SK-N-SH (cell line): Measurements from ENCODE around the gene MYO18B. TPM values are rescaled to one million over a fixed set of nuclear protein-coding genes. Genes with fewer than 3 reads are reported as not detected.

ENCODE experiments used
- CTCF ChIA-PET: fragments of 300-600, 350-600 bp; formaldehyde crosslinking; extraction: SDS; loops from one replicate; lab custom pipeline; 2021; lab: Yijun Ruan, JAX
- POLR2A ChIA-PET: fragments of 350-600 bp; sonication (Branson Sonifier 250); formaldehyde crosslinking; extraction: SDS; loops from one replicate; lab custom pipeline; 2020; ENCODE audit warnings: antibody characterized with exemption, inconsistent platforms; lab: Yijun Ruan, JAX
- DNase-seq: peaks from one replicate; pipeline ENCODE4 v3.0.0; 2012
- H2AFZ ChIP-seq: fragments of 200-600 bp; sonication (generic); 2 replicates; pipeline ENCODE4 v1.8.1; 2016; ENCODE audit warnings: antibody characterized with exemption, mild to moderate bottlenecking, low read depth
- H3F3A ChIP-seq: fragments of 200-600 bp; sonication (generic); replicated peaks from 2 replicates; pipeline ENCODE3; 2016; ENCODE audit warnings: antibody characterized with exemption, mild to moderate bottlenecking; ENCODE audit not compliant: insufficient read depth
- H3K27ac ChIP-seq, 2 experiments: fragments of 200-500 bp in 1 of 2; fragments of 200-600 bp in 1 of 2; sonication (Bioruptor generic) in 1 of 2; sonication (generic), shearing (Covaris generic) in 1 of 2; 2 replicates each; pipeline versions ENCODE4 v1.5.1 to v1.6.1; 2014 to 2016; ENCODE audit warnings: low read depth in 2 of 2, inconsistent platforms in 1 of 2, low read length in 1 of 2, mild to moderate bottlenecking in 1 of 2, mixed read lengths in 1 of 2
- H3K27me3 ChIP-seq: fragments of 200-600 bp; sonication (generic), shearing (Covaris generic); 2 replicates; pipeline ENCODE4 v1.6.1; 2016; ENCODE audit warnings: mixed run types; ENCODE audit not compliant: insufficient read depth
- H3K36me3 ChIP-seq, 2 experiments: fragments of 200-500 bp in 1 of 2; fragments of 200-600 bp in 1 of 2; sonication (Bioruptor generic) in 1 of 2; sonication (generic) in 1 of 2; replicated peaks in 1 of 2; 2 replicates each; pipeline versions ENCODE3 to v1.5.1; 2014 to 2016; ENCODE audit warnings: low read length in 1 of 2, mild to moderate bottlenecking in 1 of 2; ENCODE audit not compliant: insufficient read depth in 2 of 2, control insufficient read depth in 1 of 2
- H3K4me1 ChIP-seq, 2 experiments: fragments of 200-500 bp in 1 of 2; fragments of 200-600 bp in 1 of 2; sonication (Bioruptor generic) in 1 of 2; sonication (generic), shearing (Covaris generic) in 1 of 2; 2 replicates each; pipeline versions ENCODE4 v1.5.1 to v1.6.1; 2014 to 2016; ENCODE audit warnings: low read depth in 1 of 2, low read length in 1 of 2, mixed run types in 1 of 2; ENCODE audit not compliant: insufficient read depth in 2 of 2, control insufficient read depth in 1 of 2
- H3K4me2 ChIP-seq: fragments of 200-600 bp; sonication (generic), shearing (Covaris generic); 2 replicates; pipeline ENCODE4 v1.6.1; 2017; ENCODE audit warnings: mixed run types
- H3K4me3 ChIP-seq, 2 experiments: fragments of 200-500 bp in 1 of 2; fragments of 200-600 bp in 1 of 2; sonication (Bioruptor generic) in 1 of 2; sonication (generic), shearing (Covaris generic) in 1 of 2; 2 replicates each; pipeline versions ENCODE4 v1.5.1 to v1.8.1; 2014 to 2016; ENCODE audit warnings: low read depth in 2 of 2, inconsistent platforms in 1 of 2, low read length in 1 of 2, mild to moderate bottlenecking in 1 of 2, mixed read lengths in 1 of 2, moderate library complexity in 1 of 2
- H3K79me2 ChIP-seq: fragments of 200-600 bp; sonication (generic); 2 replicates; pipeline ENCODE4 v1.8.1; 2017; ENCODE audit warnings: mild to moderate bottlenecking; ENCODE audit not compliant: insufficient read depth
- H3K9ac ChIP-seq: fragments of 200-600 bp; sonication (generic); 2 replicates; pipeline ENCODE4 v1.6.1; 2017; ENCODE audit warnings: mixed run types
- H3K9me2 ChIP-seq: fragments of 200-600 bp; sonication (generic); 2 replicates; pipeline ENCODE4 v1.6.1; 2017; ENCODE audit warnings: mixed run types
- H3K9me3 ChIP-seq: fragments of 200-600 bp; sonication (generic); 2 replicates; pipeline ENCODE4 v1.6.1; 2017; ENCODE audit warnings: mixed run types, mild to moderate bottlenecking, moderate library complexity
- H4K20me1 ChIP-seq: fragments of 200-600 bp; sonication (generic); 2 replicates; pipeline ENCODE4 v1.6.1; 2017; ENCODE audit warnings: mild to moderate bottlenecking, mixed run types; ENCODE audit not compliant: insufficient read depth
- CHD2 ChIP-seq: fragments of 150-350 bp; IDR thresholded peaks from 2 replicates; pipeline ENCODE4 v1.6.1; 2018; ENCODE audit warnings: low read length; ENCODE audit not compliant: partially characterized antibody
- CTCF ChIP-seq: fragments of 200-600 bp; sonication (generic); IDR thresholded peaks from 2 replicates; pipeline ENCODE4 v1.6.1; 2017; ENCODE audit warnings: antibody characterized with exemption, mild to moderate bottlenecking, moderate library complexity
- ELF1 ChIP-seq: IDR thresholded peaks from 2 replicates; pipeline ENCODE4 v1.4.0; 2012
- EP300 ChIP-seq, 2 experiments: IDR thresholded peaks; 2 replicates each; pipeline versions ENCODE4 v1.4.0 to v1.6.1; 2012; ENCODE audit warnings: borderline replicate concordance in 1 of 2, low read depth in 1 of 2, low read length in 1 of 2
- EZH2phosphoT487 ChIP-seq: fragments of 200-600 bp; sonication (generic); IDR thresholded peaks from 2 replicates; pipeline ENCODE4 v1.6.1; 2017; ENCODE audit warnings: low read depth, mixed run types, mild to moderate bottlenecking, antibody characterized with exemption, moderate library complexity, borderline replicate concordance
- FOXM1 ChIP-seq: IDR thresholded peaks from 2 replicates; pipeline ENCODE4 v1.4.0; 2012; ENCODE audit warnings: low read depth, mild to moderate bottlenecking
- GABPA ChIP-seq: IDR thresholded peaks from 2 replicates; pipeline ENCODE4 v1.4.0; 2012; ENCODE audit warnings: low read depth, mild to moderate bottlenecking
- GATA2 ChIP-seq: sonication (generic); formaldehyde crosslinking; IDR thresholded peaks from 2 replicates; pipeline ENCODE4 v1.5.0; 2020; ENCODE audit warnings: mild to moderate bottlenecking, missing genetic modification reagents
- JUND ChIP-seq: IDR thresholded peaks from 2 replicates; pipeline ENCODE4 v1.4.0; 2012
- MEF2A ChIP-seq: IDR thresholded peaks from 2 replicates; pipeline ENCODE4 v1.4.0; 2012; ENCODE audit warnings: low read depth, borderline replicate concordance
- MXI1 ChIP-seq: IDR thresholded peaks from 2 replicates; pipeline ENCODE4 v1.6.1; 2012; ENCODE audit warnings: mild to moderate bottlenecking, low read depth, low read length, improper control_type of control experiment
- NFIC ChIP-seq: IDR thresholded peaks from 2 replicates; pipeline ENCODE4 v1.4.0; 2012; ENCODE audit warnings: borderline replicate concordance
- NRF1 ChIP-seq: IDR thresholded peaks from 2 replicates; pipeline ENCODE4 v1.6.1; 2012; ENCODE audit warnings: low read depth, mild to moderate bottlenecking, low read length
- POLR2AphosphoS5 ChIP-seq: IDR thresholded peaks from 2 replicates; pipeline ENCODE4 v1.6.1; 2012; ENCODE audit warnings: low read depth, low read length
- RAD21 ChIP-seq: IDR thresholded peaks from 2 replicates; pipeline ENCODE4 v1.6.1; 2012; ENCODE audit warnings: mild to moderate bottlenecking, low read length
- RCOR1 ChIP-seq: fragments of 150-350 bp; IDR thresholded peaks from 2 replicates; pipeline ENCODE4 v1.6.1; 2017; ENCODE audit warnings: antibody characterized with exemption, low read length
- REST ChIP-seq: IDR thresholded peaks from 2 replicates; pipeline ENCODE4 v1.6.1; 2012; ENCODE audit warnings: mild to moderate bottlenecking, low read depth, low read length, moderate library complexity
- RFX5 ChIP-seq: IDR thresholded peaks from 2 replicates; pipeline ENCODE4 v1.6.1; 2012; ENCODE audit warnings: mild to moderate bottlenecking, improper control_type of control experiment, low read length
- TCF12 ChIP-seq: IDR thresholded peaks from 2 replicates; pipeline ENCODE4 v1.4.0; 2012
- TEAD4 ChIP-seq: IDR thresholded peaks from 2 replicates; pipeline ENCODE4 v1.4.0; 2012; ENCODE audit warnings: mild to moderate bottlenecking, borderline replicate concordance; ENCODE audit not compliant: insufficient read depth
- YY1 ChIP-seq: IDR thresholded peaks from 2 replicates; pipeline ENCODE4 v1.4.0; 2012; ENCODE audit warnings: low read depth, mild to moderate bottlenecking
- WGBS: methylation state at CpG from one replicate; pipeline ENCODE4 v1.1.6; 2017; ENCODE audit warnings: low lambda C conversion rate; 5-methylcytosine and 5-hydroxymethylcytosine counted together
- polyA plus RNA-seq, 3 experiments: library from polyadenylated mRNA; depleted of rRNA; stranded (reverse); fragments of >200 nt; gene quantifications; 2 replicates each; pipeline ENCODE4 v1.2.3, GENCODE V29; 2012
- TF ChIP-seq, protein P1 (sequence below): IDR thresholded peaks from 2 replicates; pipeline ENCODE4; 2012
- TF ChIP-seq, protein P2 (sequence below): IDR thresholded peaks from 2 replicates; pipeline ENCODE4 v1.4.0; 2012; ENCODE audit warnings: low read depth

The MYO18B gene
- polyA plus RNA-seq, 1 of the 3 experiments (the other 2 are of a cell fraction): 0.05 TPM

GRCh38 chr22:25849522-25849921 lies 107.5 kb downstream of the MYO18B start:
- CTCF ChIA-PET: interaction anchor here (1.1 kb wide), 1 partner anchor 77 kb away, joined by 4 read pairs; no protein-coding TSS in a partner anchor
- POLR2A ChIA-PET: no interaction called here
- Histone ChIP-seq H3K4me3 (no peak overlapping the region), H3K79me2 (no peaks in the 10 kb centered on the region), H3K4me1 (no peaks in the 10 kb centered on the region), H3K9ac (no peak overlapping the region), H3K9me3 (no peaks in the 10 kb centered on the region), H2AFZ (no peak overlapping the region), H3K36me3 (no peaks in the 10 kb centered on the region), H4K20me1 (no peaks in the 10 kb centered on the region), H3K9me2 (no peaks in the 10 kb centered on the region), H3K27ac (no peak overlapping the region), H3K27me3 (no peaks in the 10 kb centered on the region), H3F3A (no peaks in the 10 kb centered on the region), H3K4me2 (no peak overlapping the region)
- no peak for DNase-seq
- 38% methylated on average over 6 of the region's 6 CpGs for WGBS
- TF ChIP-seq, protein P1, sequence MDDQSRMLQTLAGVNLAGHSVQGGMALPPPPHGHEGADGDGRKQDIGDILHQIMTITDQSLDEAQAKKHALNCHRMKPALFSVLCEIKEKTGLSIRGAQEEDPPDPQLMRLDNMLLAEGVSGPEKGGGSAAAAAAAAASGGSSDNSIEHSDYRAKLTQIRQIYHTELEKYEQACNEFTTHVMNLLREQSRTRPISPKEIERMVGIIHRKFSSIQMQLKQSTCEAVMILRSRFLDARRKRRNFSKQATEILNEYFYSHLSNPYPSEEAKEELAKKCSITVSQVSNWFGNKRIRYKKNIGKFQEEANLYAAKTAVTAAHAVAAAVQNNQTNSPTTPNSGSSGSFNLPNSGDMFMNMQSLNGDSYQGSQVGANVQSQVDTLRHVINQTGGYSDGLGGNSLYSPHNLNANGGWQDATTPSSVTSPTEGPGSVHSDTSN: no peak
- TF ChIP-seq NRF1: no peak
- no peak for TF ChIP-seq POLR2AphosphoS5
- no peak for TF ChIP-seq JUND
- TF ChIP-seq MEF2A: no peak
- no peak for TF ChIP-seq CTCF
- no peak for TF ChIP-seq CHD2
- no peak for TF ChIP-seq GATA2 (CRISPR knock-in tag)
- no peak for TF ChIP-seq RCOR1
- TF ChIP-seq GABPA: no peak
- TF ChIP-seq MXI1: no peak
- TF ChIP-seq FOXM1: no peak
- no peak for TF ChIP-seq NFIC
- no peak for TF ChIP-seq ELF1

DNA sequence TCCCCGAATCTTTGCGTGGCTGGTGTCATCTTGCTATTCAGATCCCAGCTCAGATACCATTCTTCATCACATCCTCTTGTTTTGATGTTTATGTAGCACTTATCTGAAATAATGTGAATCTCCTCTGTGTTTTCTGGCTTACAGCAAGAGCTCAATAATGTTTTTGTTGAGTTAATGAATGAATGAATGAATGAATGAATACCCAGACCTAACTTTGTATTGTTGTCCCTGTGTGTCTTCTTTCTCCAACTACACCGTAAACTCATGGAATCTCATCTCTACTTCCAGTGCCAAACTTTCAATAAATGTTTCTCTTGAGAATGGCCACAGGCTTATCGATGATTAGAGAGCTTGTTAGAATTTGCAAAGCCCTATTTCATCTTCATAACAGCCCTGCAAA lies 110.2 kb downstream of the MYO18B start:
- H3F3A ChIP-seq: no peaks in the 10 kb centered on the region
- H3K9me3 ChIP-seq: no peaks in the 10 kb centered on the region
- H3K27me3 ChIP-seq: no peaks in the 10 kb centered on the region
- no peaks in the 10 kb centered on the region for H4K20me1 ChIP-seq
- ChIA-PET POLR2A (no interaction called here), CTCF (no interaction called here)
- DNase-seq: no peak
- H3K27ac ChIP-seq: no peak overlapping the region
- H3K4me1 ChIP-seq: no peaks in the 10 kb centered on the region
- no peak overlapping the region for H3K4me3 ChIP-seq
- WGBS: 38% methylated on average over 4 of the region's 4 CpGs
- H3K4me2 ChIP-seq: no peak overlapping the region
- H3K36me3 ChIP-seq: no peaks in the 10 kb centered on the region
- no peak overlapping the region for H3K9ac ChIP-seq
- no peak overlapping the region for H2AFZ ChIP-seq
- no peaks in the 10 kb centered on the region for H3K9me2 ChIP-seq
- H3K79me2 ChIP-seq: no peaks in the 10 kb centered on the region
- TF ChIP-seq EZH2phosphoT487 (no peak), TEAD4 (no peak), MEF2A (no peak), RAD21 (no peak), CHD2 (no peak), GATA2 (CRISPR knock-in tag) (no peak), NFIC (no peak), REST (no peak), YY1 (no peak), TCF12 (no peak), JUND (no peak), RFX5 (no peak), EP300 (IDR thresholded peaks at IDR 0.05; ENCODE audit: borderline replicate concordance in 1 of 2, low read depth in 1 of 2, low read length in 1 of 2) (no peak)
- TF ChIP-seq, protein P2, sequence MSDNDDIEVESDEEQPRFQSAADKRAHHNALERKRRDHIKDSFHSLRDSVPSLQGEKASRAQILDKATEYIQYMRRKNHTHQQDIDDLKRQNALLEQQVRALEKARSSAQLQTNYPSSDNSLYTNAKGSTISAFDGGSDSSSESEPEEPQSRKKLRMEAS: no peak
- TF ChIP-seq, protein P1: no peak
